G401.6 (cell line): ENCODE data around the gene BICRA.
"Not testable (repeated sequence)": the region's sequence is repeated elsewhere in the genome, so short reads cannot be mapped to it uniquely, and the experiment has no call there.

ENCODE experiments used
- FAIRE-seq: peaks from 2 replicates; lab custom pipeline; 2012; peaks lifted over from hg19 to GRCh38; lab: Jason Lieb, UNC

The BICRA gene

GRCh38 chr19:47694466-47695273 is 85.7 kb downstream of the BICRA start:
- FAIRE-seq, result no peak

- FAIRE-seq, result no peak
Measured at GRCh38 chr19:47695533-47696262, 86.8 kb downstream of the BICRA start.

GRCh38 chr19:47696635-47697034 is 87.7 kb downstream of the BICRA start:
- no peak for FAIRE-seq

GRCh38 chr19:47697863-47698609 is 89.1 kb downstream of the BICRA start:
- peak; percentile 92 for FAIRE-seq

GRCh38 chr19:47698631-47699359 is 89.9 kb downstream of the BICRA start:
- no peak for FAIRE-seq

GRCh38 chr19:47699360-47699917 is 90.5 kb downstream of the BICRA start:
- no peak for FAIRE-seq

GRCh38 chr19:47700934-47701716 is 92.2 kb downstream of the BICRA start:
- no peak for FAIRE-seq

GRCh38 chr19:47701717-47702552 is 93.0 kb downstream of the BICRA start:
- no peak for FAIRE-seq

- no peak for FAIRE-seq
Measured at GRCh38 chr19:47702671-47703070, 93.7 kb downstream of the BICRA start.

GRCh38 chr19:47703301-47703700 is 94.4 kb downstream of the BICRA start:
- FAIRE-seq, result no peak

GRCh38 chr19:47704024-47704423 is 95.1 kb downstream of the BICRA start:
- no peak for FAIRE-seq

GRCh38 chr19:47704656-47705055 is 95.7 kb downstream of the BICRA start:
- FAIRE-seq, result no peak

GRCh38 chr19:47707135-47707925 is 98.4 kb downstream of the BICRA start:
- FAIRE-seq, result peak; percentile 88

GRCh38 chr19:47711652-47712242 is 102.8 kb downstream of the BICRA start:
- FAIRE-seq, result no peak

- FAIRE-seq, result no peak
Measured at GRCh38 chr19:47713046-47714021, 104.4 kb downstream of the BICRA start, which contains the start of gene EHD2. TSS of gene EHD2 (plus strand) at chr19:47713422. CDS start at chr19:47716613, 3,191 bp downstream.

GRCh38 chr19:47714339-47714738 is 105.4 kb downstream of the BICRA start:
- FAIRE-seq, result no peak

- FAIRE-seq, result not testable (repeated sequence)
Measured at GRCh38 chr19:47714855-47715254, 105.9 kb downstream of the BICRA start.
